GM10248 (cell line): ENCODE measurements around the gene PI4KA.
"Not testable (repeated sequence)": the region's sequence is repeated elsewhere in the genome, so short reads cannot be mapped to it uniquely, and the experiment has no call there.

Source experiments
- CTCF ChIA-PET: fragments of 300-600 bp; sonication (Branson Sonifier 250); formaldehyde crosslinking; extraction: SDS; loops from one replicate; lab custom pipeline; 2021; ENCODE audit warnings: antibody characterized with exemption; lab: Yijun Ruan, JAX
- POLR2A ChIA-PET: fragments of 350-650 bp; sonication (Branson Sonifier 250); formaldehyde crosslinking; extraction: SDS; loops from one replicate; lab custom pipeline; 2020; ENCODE audit warnings: antibody characterized with exemption; lab: Yijun Ruan, JAX
- DNase-seq: peaks from one replicate; pipeline ENCODE4 v3.0.0; 2012; ENCODE audit errors: extremely low spot score
- CTCF ChIP-seq: IDR thresholded peaks from 2 replicates; pipeline ENCODE4 v1.5.1; 2012; ENCODE audit warnings: mild to moderate bottlenecking, low read depth; ENCODE audit errors: extremely low read depth, missing control alignments, control extremely low read depth

Gene PI4KA

GRCh38 chr22:20685764-20686163 lies 172.8 kb downstream of the PI4KA start:
- DNase-seq, POLR2A ChIA-PET, CTCF ChIA-PET: not testable (repeated sequence)

GRCh38 chr22:20678792-20679435 lies 179.7 kb downstream of the PI4KA start:
- CTCF ChIA-PET, result not testable (repeated sequence)

GRCh38 chr22:20677684-20678242 lies 180.8 kb downstream of the PI4KA start:
- CTCF ChIA-PET, result no interaction called here
- POLR2A ChIA-PET, result no interaction called here
- no peak for TF ChIP-seq CTCF
- DNase-seq, result no peak

More at GRCh38 chr22:20678792-20679435, 179.7 kb downstream of the PI4KA start:
- POLR2A ChIA-PET, DNase-seq: not testable (repeated sequence)

GRCh38 chr22:20675613-20676012 lies 183.0 kb downstream of the PI4KA start:
- CTCF ChIA-PET, POLR2A ChIA-PET: not testable (repeated sequence)

GRCh38 chr22:20674998-20675397 lies 183.6 kb downstream of the PI4KA start:
- no peak for DNase-seq
- POLR2A ChIA-PET, result no interaction called here
- no peak for TF ChIP-seq CTCF
- CTCF ChIA-PET, result no interaction called here

More at GRCh38 chr22:20675613-20676012, 183.0 kb downstream of the PI4KA start:
- DNase-seq, result not testable (repeated sequence)

GRCh38 chr22:20673295-20674195 lies 185.1 kb downstream of the PI4KA start:
- CTCF ChIA-PET, result interaction anchor here (1.1 to 1.3 kb wide), 3 partner anchors 10 to 28 kb away, joined by 3 to 4 read pairs (median 3); no protein-coding TSS in a partner anchor
- DNase-seq, result no peak
- no peak for TF ChIP-seq CTCF
- POLR2A ChIA-PET, result no interaction called here

GRCh38 chr22:20672732-20673131 lies 185.9 kb downstream of the PI4KA start:
- TF ChIP-seq CTCF, result no peak
- POLR2A ChIA-PET, result no interaction called here
- CTCF ChIA-PET, result interaction anchor here (1.1 to 1.3 kb wide), 3 partner anchors 9 to 28 kb away, joined by 3 to 4 read pairs (median 3); no protein-coding TSS in a partner anchor
- DNase-seq, result no peak

GRCh38 chr22:20672082-20672424 lies 186.6 kb downstream of the PI4KA start:
- no peak for DNase-seq
- ChIA-PET POLR2A (no interaction called here), CTCF (interaction anchor here (0.8 kb wide), 1 partner anchor 24 kb away, joined by 3 read pairs; no protein-coding TSS in a partner anchor)
- TF ChIP-seq CTCF, result no peak
